ENCODE data around the gene SYNGR3.

- TF ChIP-seq CTCF (conservative IDR thresholded peaks at IDR 0.05 in 1 of 2, IDR thresholded peaks at IDR 0.05 in 1 of 2; ENCODE audit: low read depth in 1 of 2, low read length in 2 of 2) (no peak), EZH2 (IDR thresholded peaks at IDR 0.05; ENCODE audit: low read length, missing control alignments) (no peak)
Observed at GRCh38 chr16:2038382-2039231, 48.8 kb downstream of the SYNGR3 start.

All from fibroblast of lung (primary cell).